Uterus (tissue), 2 donors: Measurements from ENCODE around the gene TEX29.

Experiments
- POLR2A ChIP-seq, 2 donors: fragments of 450-650 bp; IDR thresholded peaks; one replicate each; pipeline ENCODE4 v1.6.1; 2016; ENCODE audit warnings: antibody characterized with exemption in 2 of 2, mild to moderate bottlenecking in 1 of 2, moderate library complexity in 1 of 2
- TF ChIP-seq, protein P1 (sequence below), 4 experiments: fragments of 200-600 bp in 2 of 4; fragments of 450-650 bp in 2 of 4; sonication (generic) in 2 of 4; IDR thresholded peaks; one replicate each; pipeline ENCODE4 v1.5.1; 2016 to 2019; ENCODE audit warnings: antibody characterized with exemption in 4 of 4, mild to moderate bottlenecking in 2 of 4, moderate library complexity in 1 of 4

DNA sequence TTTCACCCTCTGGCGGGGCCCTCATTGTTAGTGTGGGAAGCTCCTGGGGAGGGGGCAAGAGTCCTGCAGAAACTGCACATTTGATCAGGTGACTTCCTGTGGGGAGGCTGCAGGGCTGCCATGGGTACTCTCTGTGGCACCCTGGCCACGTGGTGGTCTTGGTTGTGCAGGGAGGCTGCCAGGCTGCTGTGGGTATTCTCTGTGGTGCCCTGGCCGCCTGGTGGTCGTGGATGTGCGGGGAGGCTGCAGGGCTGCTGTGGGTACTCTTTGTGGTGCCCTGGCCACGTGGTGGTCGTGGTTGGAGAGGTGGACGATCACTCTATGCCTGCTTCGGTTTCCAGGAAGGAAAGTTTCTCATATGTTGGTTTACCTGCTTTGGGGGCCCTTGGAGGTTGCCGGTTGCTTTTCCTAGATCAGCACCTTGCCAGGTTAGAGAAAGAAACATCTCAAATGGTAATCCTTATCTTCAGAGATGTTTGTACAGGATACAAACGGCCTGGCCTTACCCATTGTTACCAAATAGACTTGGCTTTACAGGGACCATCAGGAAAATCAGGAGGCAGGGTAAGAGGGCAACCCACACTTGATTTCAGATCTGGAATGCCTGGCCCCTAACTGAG is 22.9 kb downstream of the TEX29 start:
- TF ChIP-seq, protein P1, sequence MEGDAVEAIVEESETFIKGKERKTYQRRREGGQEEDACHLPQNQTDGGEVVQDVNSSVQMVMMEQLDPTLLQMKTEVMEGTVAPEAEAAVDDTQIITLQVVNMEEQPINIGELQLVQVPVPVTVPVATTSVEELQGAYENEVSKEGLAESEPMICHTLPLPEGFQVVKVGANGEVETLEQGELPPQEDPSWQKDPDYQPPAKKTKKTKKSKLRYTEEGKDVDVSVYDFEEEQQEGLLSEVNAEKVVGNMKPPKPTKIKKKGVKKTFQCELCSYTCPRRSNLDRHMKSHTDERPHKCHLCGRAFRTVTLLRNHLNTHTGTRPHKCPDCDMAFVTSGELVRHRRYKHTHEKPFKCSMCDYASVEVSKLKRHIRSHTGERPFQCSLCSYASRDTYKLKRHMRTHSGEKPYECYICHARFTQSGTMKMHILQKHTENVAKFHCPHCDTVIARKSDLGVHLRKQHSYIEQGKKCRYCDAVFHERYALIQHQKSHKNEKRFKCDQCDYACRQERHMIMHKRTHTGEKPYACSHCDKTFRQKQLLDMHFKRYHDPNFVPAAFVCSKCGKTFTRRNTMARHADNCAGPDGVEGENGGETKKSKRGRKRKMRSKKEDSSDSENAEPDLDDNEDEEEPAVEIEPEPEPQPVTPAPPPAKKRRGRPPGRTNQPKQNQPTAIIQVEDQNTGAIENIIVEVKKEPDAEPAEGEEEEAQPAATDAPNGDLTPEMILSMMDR (IDR thresholded peaks at IDR 0.05): no peak
- TF ChIP-seq POLR2A (IDR thresholded peaks at IDR 0.05): no peak
